Neural progenitor cell (in vitro differentiated cells): ENCODE results near the gene EEF2KMT. TPM values are rescaled to one million over a fixed set of nuclear protein-coding genes. Genes with fewer than 3 reads are reported as not detected.

ENCODE experiments used
- DNase-seq: peaks from one replicate; pipeline ENCODE4 v3.0.0-alpha.2; 2016; ENCODE audit warnings: low spot score
- H2AFZ ChIP-seq: fragments of 200-600 bp; sonication (generic); replicated peaks from 2 replicates; pipeline ENCODE4 v1.6.1; 2016; ENCODE audit warnings: antibody characterized with exemption
- H3F3A ChIP-seq: fragments of 200-600 bp; sonication (generic); 2 replicates; pipeline ENCODE4 v1.6.1; 2016; ENCODE audit warnings: antibody characterized with exemption, low read depth
- H3K27ac ChIP-seq: fragments of 200-600 bp; sonication (generic); 2 replicates; pipeline ENCODE4 v1.5.1; 2016; ENCODE audit warnings: mild to moderate bottlenecking
- H3K27me3 ChIP-seq: fragments of 200-600 bp; sonication (generic); 2 replicates; pipeline ENCODE4 v1.6.1; 2016; ENCODE audit warnings: mild to moderate bottlenecking, moderate library complexity
- H3K36me3 ChIP-seq: fragments of 200-600 bp; sonication (generic); 2 replicates; pipeline ENCODE4 v1.5.1; 2016
- H3K4me1 ChIP-seq: fragments of 200-600 bp; sonication (generic); 2 replicates; pipeline ENCODE4 v1.6.1; 2016; ENCODE audit warnings: mixed run types
- H3K4me2 ChIP-seq: fragments of 200-600 bp; sonication (generic); 2 replicates; pipeline ENCODE4 v1.6.1; 2016
- H3K4me3 ChIP-seq: fragments of 200-600 bp; sonication (generic); 2 replicates; pipeline ENCODE4 v1.5.1; 2016
- H3K79me2 ChIP-seq: fragments of 200-600 bp; sonication (generic); 2 replicates; pipeline ENCODE4 v1.6.1; 2016; ENCODE audit warnings: low read depth
- H3K9ac ChIP-seq: fragments of 200-600 bp; sonication (generic); 2 replicates; pipeline ENCODE4 v1.6.1; 2016
- H3K9me3 ChIP-seq: fragments of 200-600 bp; sonication (generic); 2 replicates; pipeline ENCODE4 v1.5.1; 2016; ENCODE audit warnings: low read depth
- H4K20me1 ChIP-seq: fragments of 200-600 bp; sonication (generic); 2 replicates; pipeline ENCODE4 v1.6.1; 2016; ENCODE audit warnings: low read depth
- H3K27ac Mint-ChIP-seq: 3 replicates; pipeline ENCODE4 v1.8.0; 2021; ENCODE audit warnings: mixed read lengths
- H3K27me3 Mint-ChIP-seq: 2 replicates; pipeline ENCODE4 v1.8.0; 2022; ENCODE audit warnings: low read depth, mild to moderate bottlenecking, inconsistent platforms, moderate library complexity, mixed read lengths; ENCODE audit not compliant: insufficient read depth
- H3K36me3 Mint-ChIP-seq: 3 replicates; pipeline ENCODE4 v1.8.0; 2021; ENCODE audit warnings: mixed read lengths
- H3K4me1 Mint-ChIP-seq: 3 replicates; pipeline ENCODE4 v1.8.0; 2021; ENCODE audit warnings: mixed read lengths
- H3K4me3 Mint-ChIP-seq: 3 replicates; pipeline ENCODE4 v1.8.0; 2021; ENCODE audit warnings: mild to moderate bottlenecking, moderate library complexity, mixed read lengths
- H3K9me3 Mint-ChIP-seq: 3 replicates; pipeline ENCODE4 v1.8.0; 2020; ENCODE audit warnings: mixed read lengths
- EZH2 ChIP-seq: fragments of 200-600 bp; sonication (generic); IDR thresholded peaks from 2 replicates; pipeline ENCODE4 v1.6.1; 2017; ENCODE audit warnings: antibody characterized with exemption, mild to moderate bottlenecking, moderate library complexity
- EZH2phosphoT487 ChIP-seq: fragments of 200-600 bp; sonication (generic); IDR thresholded peaks from 2 replicates; pipeline ENCODE4 v1.6.1; 2017; ENCODE audit warnings: antibody characterized with exemption
- total RNA-seq: library from RNA; depleted of rRNA; stranded (reverse); fragments of >200 nt; gene quantifications from 2 replicates; pipeline ENCODE4 v1.2.3, GENCODE V29; 2015; ENCODE audit warnings: low replicate concordance
- TF ChIP-seq, protein P1 (sequence below): fragments of 200-600 bp; sonication (generic); IDR thresholded peaks from 2 replicates; pipeline ENCODE4 v1.5.1; 2017; ENCODE audit warnings: antibody characterized with exemption, mild to moderate bottlenecking

The EEF2KMT gene
- total RNA-seq, 1 donor from 2014 or later = 4.1 TPM

DNA sequence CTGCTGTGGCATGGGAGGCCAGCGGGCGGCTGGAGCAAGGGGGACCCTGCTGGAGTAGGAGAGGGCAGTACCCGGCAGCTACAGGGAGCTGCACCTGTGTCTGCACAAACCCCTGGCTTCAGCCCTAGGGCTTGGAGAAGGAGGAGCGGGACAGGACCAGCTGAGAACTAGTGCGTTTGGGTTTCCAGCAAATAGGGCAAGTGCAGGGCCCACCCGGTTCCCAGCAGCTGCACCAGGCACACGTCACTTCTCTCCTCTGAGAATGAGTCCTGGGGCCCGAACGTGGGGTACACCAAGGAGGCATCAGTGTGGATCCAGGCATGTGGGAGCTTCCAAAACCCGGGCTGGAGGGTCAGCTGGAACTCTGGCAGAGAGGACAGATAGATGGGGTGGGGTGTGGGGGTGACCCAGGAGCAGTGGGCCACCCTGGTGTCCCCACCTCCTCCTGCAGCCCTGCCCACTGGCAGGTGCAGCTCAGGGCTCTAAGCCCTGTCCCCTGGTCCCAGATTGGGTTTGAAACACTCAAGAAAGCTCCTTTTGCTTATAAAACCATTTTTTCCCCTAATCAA lies 37.4 kb downstream of the EEF2KMT start:
- Mint-ChIP-seq H3K4me1 (peaks cover 4% of the 10 kb centered on the region), H3K9me3 (no peaks in the 10 kb centered on the region), H3K4me3 (no peak overlapping the region), H3K27ac (no peak overlapping the region), H3K27me3 (peaks cover 3% of the 10 kb centered on the region), H3K36me3 (no peaks in the 10 kb centered on the region)
- no peaks in the 10 kb centered on the region for H3K79me2 ChIP-seq
- H3K9ac ChIP-seq = no peak overlapping the region
- peak overlapping the region; percentile 37 for H3K27ac ChIP-seq
- peak overlapping the region; percentile 69 for H2AFZ ChIP-seq
- no peak overlapping the region for H3K4me3 ChIP-seq
- H4K20me1 ChIP-seq = no peaks in the 10 kb centered on the region
- no peak overlapping the region for H3K4me2 ChIP-seq
- H3F3A ChIP-seq = peaks cover 27% of the 10 kb centered on the region
- no peak for DNase-seq
- no peaks in the 10 kb centered on the region for H3K36me3 ChIP-seq
- H3K27me3 ChIP-seq = no peaks in the 10 kb centered on the region
- H3K4me1 ChIP-seq = peaks cover 18% of the 10 kb centered on the region
- no peak for TF ChIP-seq EZH2
- no peaks in the 10 kb centered on the region for H3K9me3 ChIP-seq

DNA sequence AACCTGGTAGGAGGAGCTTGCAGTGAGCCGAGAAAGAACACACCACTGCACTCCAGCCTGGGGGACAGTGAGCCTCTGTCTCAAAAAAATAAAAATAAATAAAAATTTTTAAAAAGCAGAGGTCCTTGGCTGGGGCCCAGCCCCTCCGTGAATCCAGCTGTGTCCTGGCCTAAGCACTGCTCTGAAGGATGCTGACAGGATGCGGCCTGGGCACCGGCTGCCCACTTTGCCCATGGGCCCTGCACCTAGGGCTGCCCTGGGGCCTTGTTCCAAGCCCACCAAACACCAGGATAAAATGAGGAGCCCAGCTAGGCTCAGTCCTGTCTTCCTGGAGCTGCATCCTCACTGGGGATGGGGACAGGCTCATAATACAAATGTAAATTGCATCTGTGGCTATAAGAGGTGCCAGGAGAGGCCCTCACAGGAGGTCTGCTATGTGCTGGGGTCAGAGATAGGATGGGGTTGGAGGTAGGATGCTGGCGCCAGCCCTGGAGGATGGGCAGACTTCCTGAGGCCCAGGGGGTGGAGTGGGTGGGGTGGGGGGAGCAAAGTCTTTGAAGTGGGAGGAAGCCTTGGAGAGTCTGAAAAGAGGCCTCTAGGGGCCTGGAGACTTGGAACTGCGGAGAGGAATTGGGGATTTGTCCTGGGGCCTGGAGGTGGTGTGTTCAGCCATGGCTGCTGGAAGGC lies 38.1 kb downstream of the EEF2KMT start:
- H3K27ac Mint-ChIP-seq = no peak overlapping the region
- Histone ChIP-seq H3K79me2 (no peaks in the 10 kb centered on the region), H3K27me3 (no peaks in the 10 kb centered on the region), H3F3A (peaks cover 27% of the 10 kb centered on the region), H3K9me3 (no peaks in the 10 kb centered on the region), H3K9ac (no peak overlapping the region), H3K27ac (peak overlapping the region; percentile 37), H3K4me3 (no peak overlapping the region), H3K4me1 (peaks cover 18% of the 10 kb centered on the region), H3K36me3 (no peaks in the 10 kb centered on the region), H2AFZ (peak overlapping the region; percentile 69), H4K20me1 (no peaks in the 10 kb centered on the region), H3K4me2 (no peak overlapping the region)
- TF ChIP-seq, protein P1, sequence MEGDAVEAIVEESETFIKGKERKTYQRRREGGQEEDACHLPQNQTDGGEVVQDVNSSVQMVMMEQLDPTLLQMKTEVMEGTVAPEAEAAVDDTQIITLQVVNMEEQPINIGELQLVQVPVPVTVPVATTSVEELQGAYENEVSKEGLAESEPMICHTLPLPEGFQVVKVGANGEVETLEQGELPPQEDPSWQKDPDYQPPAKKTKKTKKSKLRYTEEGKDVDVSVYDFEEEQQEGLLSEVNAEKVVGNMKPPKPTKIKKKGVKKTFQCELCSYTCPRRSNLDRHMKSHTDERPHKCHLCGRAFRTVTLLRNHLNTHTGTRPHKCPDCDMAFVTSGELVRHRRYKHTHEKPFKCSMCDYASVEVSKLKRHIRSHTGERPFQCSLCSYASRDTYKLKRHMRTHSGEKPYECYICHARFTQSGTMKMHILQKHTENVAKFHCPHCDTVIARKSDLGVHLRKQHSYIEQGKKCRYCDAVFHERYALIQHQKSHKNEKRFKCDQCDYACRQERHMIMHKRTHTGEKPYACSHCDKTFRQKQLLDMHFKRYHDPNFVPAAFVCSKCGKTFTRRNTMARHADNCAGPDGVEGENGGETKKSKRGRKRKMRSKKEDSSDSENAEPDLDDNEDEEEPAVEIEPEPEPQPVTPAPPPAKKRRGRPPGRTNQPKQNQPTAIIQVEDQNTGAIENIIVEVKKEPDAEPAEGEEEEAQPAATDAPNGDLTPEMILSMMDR = no peak
- TF ChIP-seq EZH2 = no peak
- TF ChIP-seq EZH2phosphoT487 = no peak
- no peaks in the 10 kb centered on the region for H3K9me3 Mint-ChIP-seq
- H3K4me3 Mint-ChIP-seq = no peak overlapping the region
- H3K4me1 Mint-ChIP-seq = peaks cover 4% of the 10 kb centered on the region
- DNase-seq = no peak
- no peaks in the 10 kb centered on the region for H3K36me3 Mint-ChIP-seq
- H3K27me3 Mint-ChIP-seq = peaks cover 2% of the 10 kb centered on the region

DNA sequence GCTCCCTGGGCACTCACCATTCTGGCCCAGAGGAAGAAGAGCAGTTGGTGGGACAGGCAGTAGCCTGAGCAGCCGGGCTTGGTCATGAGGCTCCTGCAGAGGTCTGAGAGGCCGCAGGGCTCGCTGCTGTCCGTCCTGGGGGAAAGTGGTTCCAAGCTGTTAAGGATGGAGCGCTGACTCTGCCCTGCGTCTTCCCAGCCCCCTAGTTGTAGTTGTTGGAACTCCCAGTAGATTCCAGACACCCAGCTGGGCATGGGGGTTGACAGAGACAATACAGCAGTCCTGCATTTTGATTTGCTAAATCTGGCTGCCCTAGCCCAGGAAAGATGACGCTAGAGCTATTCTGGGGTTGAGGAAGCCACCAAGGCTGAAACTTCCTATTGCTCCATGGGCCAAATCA lies 39.1 kb downstream of the EEF2KMT start:
- peak; percentile 87 for DNase-seq
- Histone ChIP-seq H3K36me3 (no peaks in the 10 kb centered on the region), H3K4me3 (no peak overlapping the region), H2AFZ (peak overlapping the region; percentile 84), H4K20me1 (no peaks in the 10 kb centered on the region), H3K27ac (no peak overlapping the region), H3K9ac (no peak overlapping the region), H3K79me2 (no peaks in the 10 kb centered on the region), H3F3A (peaks cover 27% of the 10 kb centered on the region), H3K4me2 (peak overlapping the region; percentile 35), H3K9me3 (no peaks in the 10 kb centered on the region), H3K27me3 (no peaks in the 10 kb centered on the region), H3K4me1 (peaks cover 18% of the 10 kb centered on the region)
- H3K36me3 Mint-ChIP-seq = no peaks in the 10 kb centered on the region
- TF ChIP-seq EZH2phosphoT487 (no peak), EZH2 (no peak)
- TF ChIP-seq, protein P1 = peak; percentile 61
- peaks cover 4% of the 10 kb centered on the region for H3K4me1 Mint-ChIP-seq
- no peaks in the 10 kb centered on the region for H3K9me3 Mint-ChIP-seq
- H3K27ac Mint-ChIP-seq = no peak overlapping the region
- no peak overlapping the region for H3K4me3 Mint-ChIP-seq
- peaks cover 2% of the 10 kb centered on the region for H3K27me3 Mint-ChIP-seq

DNA sequence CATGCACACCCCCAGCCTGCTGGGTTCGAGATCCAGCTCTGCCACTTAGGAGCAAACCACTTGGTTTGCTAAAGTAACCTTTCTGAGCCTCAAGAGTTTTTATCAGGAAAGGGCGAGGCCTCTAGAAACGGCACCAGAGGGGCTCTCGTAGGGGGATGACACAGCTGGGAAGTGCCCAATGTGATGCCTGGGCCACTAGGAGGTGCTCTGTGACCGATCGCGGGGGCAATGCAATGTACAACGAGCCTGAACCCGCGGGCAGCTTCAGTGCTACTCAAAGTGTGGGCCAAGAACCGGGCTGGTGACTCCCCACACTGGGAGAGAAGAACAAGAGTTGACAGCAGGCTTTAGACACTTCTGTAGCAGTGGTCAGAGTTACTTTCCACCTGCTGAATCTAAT lies 41.2 kb downstream of the EEF2KMT start:
- H4K20me1 ChIP-seq = no peaks in the 10 kb centered on the region
- peak; percentile 80 for DNase-seq
- peaks cover 4% of the 10 kb centered on the region for H3K4me1 Mint-ChIP-seq

More for the DNA sequence above, 41.2 kb downstream of the EEF2KMT start:
- no peaks in the 10 kb centered on the region for H3K9me3 Mint-ChIP-seq
- H3K36me3 Mint-ChIP-seq = no peaks in the 10 kb centered on the region
- no peak overlapping the region for H3K4me3 ChIP-seq
- H2AFZ ChIP-seq = no peak overlapping the region
- H3K79me2 ChIP-seq = no peaks in the 10 kb centered on the region
- H3K9me3 ChIP-seq = no peaks in the 10 kb centered on the region
- no peaks in the 10 kb centered on the region for H3K27me3 ChIP-seq
- H3K4me3 Mint-ChIP-seq = no peak overlapping the region
- no peak overlapping the region for H3K27ac Mint-ChIP-seq
- no peak overlapping the region for H3K4me2 ChIP-seq
- no peaks in the 10 kb centered on the region for H3K36me3 ChIP-seq
- no peak overlapping the region for H3K9ac ChIP-seq
- peaks cover 18% of the 10 kb centered on the region for H3K4me1 ChIP-seq
- peaks cover 27% of the 10 kb centered on the region for H3F3A ChIP-seq
- H3K27me3 Mint-ChIP-seq = peaks cover 2% of the 10 kb centered on the region
- TF ChIP-seq EZH2phosphoT487 = no peak
- TF ChIP-seq, protein P1 = peak; percentile 71
- no peak for TF ChIP-seq EZH2
- no peak overlapping the region for H3K27ac ChIP-seq
